ENCODE measurements around the gene ZNF281.

DNA sequence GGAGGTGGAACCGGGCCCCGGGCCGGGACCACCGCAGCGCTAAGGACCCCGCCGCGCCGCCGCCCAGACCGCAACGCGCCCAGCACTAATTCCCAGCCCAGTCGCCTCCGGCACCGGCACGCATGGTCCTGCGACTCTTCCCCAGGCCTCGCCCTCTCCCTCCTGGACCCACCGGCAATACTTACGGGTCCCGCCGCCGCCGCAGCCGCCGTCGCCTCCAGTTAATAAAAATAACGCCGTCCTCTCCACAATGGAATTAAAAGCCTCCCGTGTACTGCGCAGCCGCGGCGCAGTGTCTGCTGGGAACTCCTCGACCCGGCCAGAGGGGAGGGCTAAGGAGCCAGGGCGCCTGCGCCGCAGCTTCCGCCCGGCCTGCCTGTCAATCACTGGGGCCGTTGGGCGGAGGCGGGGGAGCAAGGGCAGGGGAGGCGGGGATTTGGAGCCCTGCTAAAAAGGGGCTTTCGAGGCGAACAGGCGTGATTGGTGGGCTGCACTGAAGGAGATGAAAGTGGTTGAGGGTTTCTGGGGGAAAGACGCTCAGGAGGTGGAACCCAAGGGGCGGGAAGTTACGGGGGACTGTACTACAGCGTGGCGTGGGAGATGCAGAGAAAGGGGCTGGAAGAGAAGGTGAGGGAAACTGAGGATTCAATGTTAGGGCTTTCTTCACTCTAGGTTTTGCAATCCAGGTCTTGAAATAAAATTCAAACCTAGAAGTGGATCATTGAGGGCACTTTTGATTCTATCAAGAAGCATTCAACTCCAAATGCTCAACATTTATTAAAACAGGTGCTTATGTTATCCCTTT lies at the start of gene ZNF281:
- TF ChIP-seq EZH2phosphoT487 (IDR thresholded peaks at IDR 0.05; ENCODE audit: insufficient read depth, low read depth) (no peak), EZH2 (IDR thresholded peaks at IDR 0.05; ENCODE audit: insufficient read depth, poor library complexity, severe bottlenecking) (no peak)
